ENCODE measurements around the gene PHKG2.

DNA sequence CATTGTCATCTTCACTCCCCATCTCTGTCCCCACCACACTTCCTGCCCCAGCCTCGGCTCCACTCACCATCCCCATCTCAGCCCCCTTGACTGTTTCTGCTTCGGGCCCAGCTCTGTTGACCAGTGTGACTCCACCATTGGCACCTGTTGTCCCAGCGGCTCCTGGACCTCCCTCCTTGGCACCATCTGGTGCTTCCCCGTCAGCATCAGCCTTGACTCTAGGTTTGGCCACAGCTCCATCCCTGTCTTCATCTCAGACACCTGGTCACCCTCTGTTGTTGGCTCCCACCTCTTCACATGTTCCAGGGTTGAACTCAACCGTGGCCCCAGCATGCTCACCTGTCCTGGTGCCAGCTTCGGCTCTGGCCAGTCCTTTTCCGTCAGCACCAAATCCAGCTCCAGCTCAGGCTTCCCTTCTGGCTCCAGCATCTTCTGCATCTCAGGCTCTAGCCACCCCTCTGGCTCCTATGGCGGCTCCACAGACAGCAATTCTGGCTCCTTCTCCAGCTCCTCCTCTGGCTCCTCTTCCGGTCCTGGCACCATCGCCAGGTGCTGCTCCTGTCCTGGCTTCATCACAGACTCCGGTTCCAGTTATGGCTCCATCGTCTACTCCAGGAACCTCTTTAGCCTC lies 24.4 kb upstream of the PHKG2 start:
- TF ChIP-seq, protein P1, sequence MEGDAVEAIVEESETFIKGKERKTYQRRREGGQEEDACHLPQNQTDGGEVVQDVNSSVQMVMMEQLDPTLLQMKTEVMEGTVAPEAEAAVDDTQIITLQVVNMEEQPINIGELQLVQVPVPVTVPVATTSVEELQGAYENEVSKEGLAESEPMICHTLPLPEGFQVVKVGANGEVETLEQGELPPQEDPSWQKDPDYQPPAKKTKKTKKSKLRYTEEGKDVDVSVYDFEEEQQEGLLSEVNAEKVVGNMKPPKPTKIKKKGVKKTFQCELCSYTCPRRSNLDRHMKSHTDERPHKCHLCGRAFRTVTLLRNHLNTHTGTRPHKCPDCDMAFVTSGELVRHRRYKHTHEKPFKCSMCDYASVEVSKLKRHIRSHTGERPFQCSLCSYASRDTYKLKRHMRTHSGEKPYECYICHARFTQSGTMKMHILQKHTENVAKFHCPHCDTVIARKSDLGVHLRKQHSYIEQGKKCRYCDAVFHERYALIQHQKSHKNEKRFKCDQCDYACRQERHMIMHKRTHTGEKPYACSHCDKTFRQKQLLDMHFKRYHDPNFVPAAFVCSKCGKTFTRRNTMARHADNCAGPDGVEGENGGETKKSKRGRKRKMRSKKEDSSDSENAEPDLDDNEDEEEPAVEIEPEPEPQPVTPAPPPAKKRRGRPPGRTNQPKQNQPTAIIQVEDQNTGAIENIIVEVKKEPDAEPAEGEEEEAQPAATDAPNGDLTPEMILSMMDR (IDR thresholded peaks at IDR 0.05), result no peak
- TF ChIP-seq POLR2A (IDR thresholded peaks at IDR 0.05), result no peak

Measured in uterus (tissue), 2 donors.